Progenitor cell of endocrine pancreas (in vitro differentiated cells): Measurements from ENCODE around the gene SLC35F3. TPM values are rescaled to one million over a fixed set of nuclear protein-coding genes. Genes with fewer than 3 reads are reported as not detected.

Experiments
- DNase-seq: peaks from one replicate; pipeline ENCODE4 v3.0.0; 2021; ENCODE audit warnings: low spot score; ENCODE audit not compliant: unreplicated experiment
- H3K27ac Mint-ChIP-seq: 2 replicates; pipeline ENCODE4 v1.8.0; 2021; ENCODE audit warnings: mild to moderate bottlenecking, moderate library complexity, mixed read lengths
- H3K27me3 Mint-ChIP-seq: 2 replicates; pipeline ENCODE4 v1.8.0; 2021; ENCODE audit warnings: mixed read lengths
- H3K36me3 Mint-ChIP-seq: 2 replicates; pipeline ENCODE4 v1.8.0; 2022; ENCODE audit warnings: mixed read lengths; ENCODE audit not compliant: insufficient read depth
- H3K4me1 Mint-ChIP-seq: 2 replicates; pipeline ENCODE4 v1.8.0; 2021; ENCODE audit warnings: low read depth, mixed read lengths
- H3K4me3 Mint-ChIP-seq: 2 replicates; pipeline ENCODE4 v1.8.0; 2021; ENCODE audit warnings: low read depth, mild to moderate bottlenecking, moderate library complexity, mixed read lengths
- H3K9me3 Mint-ChIP-seq: 2 replicates; pipeline ENCODE4 v1.8.0; 2021; ENCODE audit warnings: low read depth, mixed read lengths
- CTCF ChIP-seq: fragments of 200-600 bp; sonication (generic); IDR thresholded peaks from one replicate; pipeline ENCODE4 v1.5.0; 2021; ENCODE audit warnings: antibody characterized with exemption, mild to moderate bottlenecking; ENCODE audit not compliant: unreplicated experiment
- total RNA-seq: library from RNA; stranded (reverse); gene quantifications from 2 replicates; pipeline ENCODE4 v1.2.1, GENCODE V29; 2021

SLC35F3 gene
- total RNA-seq, 1 donor from 2014 or later, result 0.74 TPM

GRCh38 chr1:233928123-233928522, 23.6 kb downstream of the SLC35F3 start:
- Mint-ChIP-seq H3K4me1 (no peaks in the 10 kb centered on the region), H3K27ac (no peak overlapping the region), H3K4me3 (no peak overlapping the region), H3K36me3 (peaks cover 1% of the 10 kb centered on the region), H3K27me3 (no peaks in the 10 kb centered on the region), H3K9me3 (peaks cover 5% of the 10 kb centered on the region)
- no peak for TF ChIP-seq CTCF
- no peak for DNase-seq

GRCh38 chr1:233933339-233933738, 28.9 kb downstream of the SLC35F3 start:
- Mint-ChIP-seq H3K36me3 (no peaks in the 10 kb centered on the region), H3K4me3 (no peak overlapping the region), H3K9me3 (no peaks in the 10 kb centered on the region), H3K4me1 (peaks cover 5% of the 10 kb centered on the region), H3K27me3 (peaks cover 5% of the 10 kb centered on the region), H3K27ac (no peak overlapping the region)
- DNase-seq, result no peak
- no peak for TF ChIP-seq CTCF

GRCh38 chr1:233935297-233935868, 30.9 kb downstream of the SLC35F3 start:
- H3K4me1 Mint-ChIP-seq, result peaks cover 5% of the 10 kb centered on the region
- H3K4me3 Mint-ChIP-seq, result no peak overlapping the region
- H3K27me3 Mint-ChIP-seq, result peaks cover 5% of the 10 kb centered on the region
- no peaks in the 10 kb centered on the region for H3K36me3 Mint-ChIP-seq
- no peak for TF ChIP-seq CTCF
- DNase-seq, result no peak
- H3K27ac Mint-ChIP-seq, result no peak overlapping the region
- H3K9me3 Mint-ChIP-seq, result no peaks in the 10 kb centered on the region

- no peaks in the 10 kb centered on the region for H3K9me3 Mint-ChIP-seq
- no peak overlapping the region for H3K27ac Mint-ChIP-seq
- peaks cover 5% of the 10 kb centered on the region for H3K4me1 Mint-ChIP-seq
- DNase-seq, result no peak
- TF ChIP-seq CTCF, result no peak
- H3K36me3 Mint-ChIP-seq, result no peaks in the 10 kb centered on the region
- peaks cover 5% of the 10 kb centered on the region for H3K27me3 Mint-ChIP-seq
- no peak overlapping the region for H3K4me3 Mint-ChIP-seq
Observed at GRCh38 chr1:233936422-233936821, 31.9 kb downstream of the SLC35F3 start.

GRCh38 chr1:233936842-233937241, 32.4 kb downstream of the SLC35F3 start:
- H3K4me1 Mint-ChIP-seq, result peaks cover 5% of the 10 kb centered on the region
- peaks cover 5% of the 10 kb centered on the region for H3K27me3 Mint-ChIP-seq
- no peak for TF ChIP-seq CTCF
- no peak overlapping the region for H3K4me3 Mint-ChIP-seq
- DNase-seq, result no peak
- H3K27ac Mint-ChIP-seq, result no peak overlapping the region
- no peaks in the 10 kb centered on the region for H3K36me3 Mint-ChIP-seq
- no peaks in the 10 kb centered on the region for H3K9me3 Mint-ChIP-seq
